SK-N-SH treated with all-trans-retinoic acid at 6 μM for 48 hours (cell line): Measurements from ENCODE around the gene ZNF599.

Experiments used
- ARNTL ChIP-seq: fragments of 450-650 bp; formaldehyde crosslinking; IDR thresholded peaks from 2 replicates; pipeline ENCODE4 v1.5.0; 2020; ENCODE audit warnings: low read depth, mild to moderate bottlenecking, moderate library complexity, borderline replicate concordance
- CSRNP3 ChIP-seq: fragments of 250-450 bp; sonication (Bioruptor Pico); IDR thresholded peaks from 2 replicates; pipeline ENCODE4 v1.5.1; 2021; ENCODE audit warnings: mild to moderate bottlenecking, moderate library complexity
- ESRRG ChIP-seq: fragments of 250-450 bp; sonication (Bioruptor Pico); IDR thresholded peaks from 2 replicates; pipeline ENCODE4 v1.6.1; 2021; ENCODE audit warnings: mild to moderate bottlenecking
- RARB ChIP-seq: fragments of 250-450 bp; sonication (Bioruptor Pico); IDR thresholded peaks from 2 replicates; pipeline ENCODE4 v1.8.0; 2021; ENCODE audit warnings: mild to moderate bottlenecking, moderate library complexity
- TSHZ2 ChIP-seq: fragments of 250-450 bp; sonication (Bioruptor Pico); IDR thresholded peaks from 2 replicates; pipeline ENCODE4 v1.5.0; 2020; ENCODE audit warnings: mild to moderate bottlenecking, moderate library complexity
- ZNF565 ChIP-seq: fragments of 450-650 bp; formaldehyde crosslinking; conservative IDR thresholded peaks from 2 replicates; pipeline ENCODE4 v1.5.0; 2020; ENCODE audit warnings: low read depth, mild to moderate bottlenecking, moderate library complexity

GRCh38 chr19:34711890-34712289, 61.1 kb downstream of the ZNF599 start:
- TF ChIP-seq CSRNP3 (CRISPR knock-in tag): no peak
- TF ChIP-seq ZNF565 (CRISPR knock-in tag): no peak
- TF ChIP-seq ARNTL (CRISPR knock-in tag): no peak
- no peak for TF ChIP-seq RARB (CRISPR knock-in tag)
- no peak for TF ChIP-seq TSHZ2 (CRISPR knock-in tag)
- TF ChIP-seq ESRRG: no peak
